GM10248 (cell line): ENCODE data around the gene C9orf50.

Source experiments
- CTCF ChIA-PET: fragments of 300-600 bp; sonication (Branson Sonifier 250); formaldehyde crosslinking; extraction: SDS; loops from one replicate; lab custom pipeline; 2021; ENCODE audit warnings: antibody characterized with exemption; lab: Yijun Ruan, JAX
- POLR2A ChIA-PET: fragments of 350-650 bp; sonication (Branson Sonifier 250); formaldehyde crosslinking; extraction: SDS; loops from one replicate; lab custom pipeline; 2020; ENCODE audit warnings: antibody characterized with exemption; lab: Yijun Ruan, JAX
- DNase-seq: peaks from one replicate; pipeline ENCODE4 v3.0.0; 2012; ENCODE audit errors: extremely low spot score
- CTCF ChIP-seq: IDR thresholded peaks from 2 replicates; pipeline ENCODE4 v1.5.1; 2012; ENCODE audit warnings: mild to moderate bottlenecking, low read depth; ENCODE audit errors: extremely low read depth, missing control alignments, control extremely low read depth

The C9orf50 gene

GRCh38 chr9:129579294-129579693, 41.6 kb downstream of the C9orf50 start:
- POLR2A ChIA-PET: no interaction called here
- DNase-seq: no peak
- CTCF ChIA-PET: interaction anchor here (0.6 to 3.8 kb wide), 7 partner anchors 8 to 448 kb away, joined by 3 to 14 read pairs (median 4); no protein-coding TSS in a partner anchor
- no peak for TF ChIP-seq CTCF

GRCh38 chr9:129576546-129577543, 44.1 kb downstream of the C9orf50 start:
- no peak for DNase-seq
- no peak for TF ChIP-seq CTCF
- POLR2A ChIA-PET: no interaction called here
- CTCF ChIA-PET: no interaction called here

- DNase-seq: no peak
- POLR2A ChIA-PET: interaction anchor here (0.6 kb wide), 1 partner anchor 422 kb away, joined by 5 read pairs; no protein-coding TSS in a partner anchor
- CTCF ChIA-PET: no interaction called here
- TF ChIP-seq CTCF: no peak
Observed at GRCh38 chr9:129575818-129576217, 45.1 kb downstream of the C9orf50 start.

- POLR2A ChIA-PET: interaction anchor here (0.6 kb wide), 2 partner anchors 18 to 423 kb away, joined by 3 to 5 read pairs; no protein-coding TSS in a partner anchor
- TF ChIP-seq CTCF: no peak
- DNase-seq: no peak
- CTCF ChIA-PET: no interaction called here
Observed at GRCh38 chr9:129574911-129575585, 45.9 kb downstream of the C9orf50 start.

- ChIA-PET POLR2A (no interaction called here), CTCF (no interaction called here)
Observed at GRCh38 chr9:129573977-129574376, 46.9 kb downstream of the C9orf50 start.

More at GRCh38 chr9:129573977-129574376, 46.9 kb downstream of the C9orf50 start:
- TF ChIP-seq CTCF: no peak
- DNase-seq: no peak
